RCC 7860 (cell line): ENCODE measurements around the gene ZFPM1.
"Not testable (repeated sequence)": the region's sequence is repeated elsewhere in the genome, so short reads cannot be mapped to it uniquely, and the experiment has no call there.

Source experiments
- DNase-seq: peaks from one replicate; pipeline ENCODE4 v3.0.0-alpha.2; 2015; ENCODE audit warnings: low spot score
- FAIRE-seq: peaks from 2 replicates; lab custom pipeline; 2012; peaks lifted over from hg19 to GRCh38; lab: Jason Lieb, UNC

ZFPM1 gene

GRCh38 chr16:88464447-88465318, 11.6 kb downstream of the ZFPM1 start:
- FAIRE-seq, result no peak
- DNase-seq, result no peak

GRCh38 chr16:88465387-88465983, 12.4 kb downstream of the ZFPM1 start:
- FAIRE-seq (no peak), DNase-seq (no peak)

GRCh38 chr16:88466175-88466862, 13.2 kb downstream of the ZFPM1 start:
- FAIRE-seq, result no peak

GRCh38 chr16:88466949-88467348, 13.9 kb downstream of the ZFPM1 start:
- no peak for DNase-seq
- FAIRE-seq, result no peak

More at GRCh38 chr16:88466175-88466862, 13.2 kb downstream of the ZFPM1 start:
- DNase-seq, result no peak

- DNase-seq (no peak), FAIRE-seq (no peak)
These were observed 14.5 kb downstream of the ZFPM1 start for GRCh38 chr16:88467541-88467944.

GRCh38 chr16:88468275-88469129, 15.4 kb downstream of the ZFPM1 start:
- DNase-seq (no peak), FAIRE-seq (no peak)

GRCh38 chr16:88469615-88470395, 16.7 kb downstream of the ZFPM1 start:
- FAIRE-seq, result no peak
- DNase-seq, result no peak

GRCh38 chr16:88470396-88470680, 17.3 kb downstream of the ZFPM1 start:
- FAIRE-seq, DNase-seq: not testable (repeated sequence)

- FAIRE-seq, DNase-seq: not testable (repeated sequence)
These were observed 17.6 kb downstream of the ZFPM1 start for GRCh38 chr16:88470696-88471095.

GRCh38 chr16:88471115-88471514, 18.0 kb downstream of the ZFPM1 start:
- DNase-seq, result no peak
- FAIRE-seq, result no peak

GRCh38 chr16:88471575-88471974, 18.5 kb downstream of the ZFPM1 start:
- DNase-seq, result no peak
- no peak for FAIRE-seq

GRCh38 chr16:88472069-88472468, 19.0 kb downstream of the ZFPM1 start:
- no peak for FAIRE-seq
- DNase-seq, result no peak

- DNase-seq, result no peak
- no peak for FAIRE-seq
These were observed 19.6 kb downstream of the ZFPM1 start for GRCh38 chr16:88472637-88473205.

- DNase-seq, result no peak
- no peak for FAIRE-seq
These were observed 20.8 kb downstream of the ZFPM1 start for GRCh38 chr16:88473666-88474534.

- DNase-seq (no peak), FAIRE-seq (no peak)
These were observed 22.0 kb downstream of the ZFPM1 start for GRCh38 chr16:88475037-88475436.

GRCh38 chr16:88476203-88476602, 23.1 kb downstream of the ZFPM1 start:
- no peak for DNase-seq
- no peak for FAIRE-seq

- no peak for FAIRE-seq
- DNase-seq, result no peak
These were observed 23.8 kb downstream of the ZFPM1 start for GRCh38 chr16:88476817-88477397.
